Measurements from ENCODE around the gene PDIA6.

DNA sequence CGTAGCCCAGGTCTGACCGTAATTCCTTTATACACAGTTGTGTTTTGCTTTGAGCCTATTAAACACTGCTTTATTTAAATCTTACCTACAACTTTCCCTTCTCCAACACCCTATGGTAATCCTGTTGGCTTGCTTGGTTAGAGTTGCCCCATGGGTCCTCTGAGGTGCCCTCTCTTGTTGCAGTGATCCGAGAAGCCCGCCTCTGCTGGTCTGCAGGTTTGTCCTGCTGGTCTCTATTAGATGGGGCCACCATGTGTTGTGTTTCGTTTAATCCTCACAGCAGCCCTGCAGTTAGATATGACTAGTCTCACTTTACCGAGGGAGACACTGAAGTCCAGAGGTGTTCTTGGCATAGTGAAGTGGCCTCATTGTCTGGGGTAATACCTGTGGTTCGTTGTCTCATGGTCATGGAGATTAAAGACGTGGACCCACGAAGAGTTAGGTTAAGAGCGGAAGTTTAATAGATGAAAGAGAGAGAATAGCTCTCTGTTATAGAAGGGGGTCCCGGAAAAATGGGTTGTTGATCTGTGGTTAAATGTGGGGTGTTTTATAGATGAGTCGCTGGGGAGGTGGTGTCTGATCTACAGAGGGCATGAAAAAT lies 7.2 kb upstream of the PDIA6 start:
- TF ChIP-seq, protein P1, sequence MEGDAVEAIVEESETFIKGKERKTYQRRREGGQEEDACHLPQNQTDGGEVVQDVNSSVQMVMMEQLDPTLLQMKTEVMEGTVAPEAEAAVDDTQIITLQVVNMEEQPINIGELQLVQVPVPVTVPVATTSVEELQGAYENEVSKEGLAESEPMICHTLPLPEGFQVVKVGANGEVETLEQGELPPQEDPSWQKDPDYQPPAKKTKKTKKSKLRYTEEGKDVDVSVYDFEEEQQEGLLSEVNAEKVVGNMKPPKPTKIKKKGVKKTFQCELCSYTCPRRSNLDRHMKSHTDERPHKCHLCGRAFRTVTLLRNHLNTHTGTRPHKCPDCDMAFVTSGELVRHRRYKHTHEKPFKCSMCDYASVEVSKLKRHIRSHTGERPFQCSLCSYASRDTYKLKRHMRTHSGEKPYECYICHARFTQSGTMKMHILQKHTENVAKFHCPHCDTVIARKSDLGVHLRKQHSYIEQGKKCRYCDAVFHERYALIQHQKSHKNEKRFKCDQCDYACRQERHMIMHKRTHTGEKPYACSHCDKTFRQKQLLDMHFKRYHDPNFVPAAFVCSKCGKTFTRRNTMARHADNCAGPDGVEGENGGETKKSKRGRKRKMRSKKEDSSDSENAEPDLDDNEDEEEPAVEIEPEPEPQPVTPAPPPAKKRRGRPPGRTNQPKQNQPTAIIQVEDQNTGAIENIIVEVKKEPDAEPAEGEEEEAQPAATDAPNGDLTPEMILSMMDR (IDR thresholded peaks at IDR 0.05): no peak
- TF ChIP-seq POLR2AphosphoS5 (IDR thresholded peaks at IDR 0.05): no peak
